Hepatocyte (in vitro differentiated cells): ENCODE measurements around the gene BSN. TPM values are rescaled to one million over a fixed set of nuclear protein-coding genes. Genes with fewer than 3 reads are reported as not detected.
"Not testable (repeated sequence)": the region's sequence is repeated elsewhere in the genome, so short reads cannot be mapped to it uniquely, and the experiment has no call there.

Source experiments
- DNase-seq: peaks from one replicate; pipeline ENCODE4 v3.0.0-alpha.2; 2016; ENCODE audit warnings: low spot score
- H2AFZ ChIP-seq: fragments of 200-600 bp; sonication (generic); 2 replicates; pipeline ENCODE4 v1.6.0; 2016; ENCODE audit warnings: antibody characterized with exemption, mild to moderate bottlenecking
- H3K27ac ChIP-seq: fragments of 200-600 bp; sonication (generic); 2 replicates; pipeline ENCODE4 v1.5.1; 2016; ENCODE audit warnings: mild to moderate bottlenecking
- H3K27me3 ChIP-seq: fragments of 200-600 bp; sonication (generic); 2 replicates; pipeline ENCODE4 v1.6.1; 2016
- H3K36me3 ChIP-seq: fragments of 200-600 bp; sonication (generic); replicated peaks from 2 replicates; pipeline ENCODE4 v1.5.1; 2016; ENCODE audit warnings: low read depth; ENCODE audit not compliant: insufficient read depth
- H3K4me1 ChIP-seq: fragments of 200-600 bp; sonication (generic); 2 replicates; pipeline ENCODE4 v1.5.1; 2016; ENCODE audit warnings: mild to moderate bottlenecking, moderate library complexity; ENCODE audit not compliant: insufficient read depth
- H3K4me2 ChIP-seq: fragments of 200-600 bp; sonication (generic); 2 replicates; pipeline ENCODE4 v1.6.0; 2016
- H3K4me3 ChIP-seq: fragments of 200-600 bp; sonication (generic); 2 replicates; pipeline ENCODE4 v1.5.1; 2016; ENCODE audit warnings: mild to moderate bottlenecking
- H3K79me2 ChIP-seq: fragments of 200-600 bp; sonication (generic); 2 replicates; pipeline ENCODE4 v1.6.0; 2017; ENCODE audit warnings: mild to moderate bottlenecking
- H3K9me2 ChIP-seq: fragments of 200-600 bp; sonication (generic); replicated peaks from 2 replicates; pipeline ENCODE4 v1.6.0; 2017; ENCODE audit warnings: mild to moderate bottlenecking; ENCODE audit not compliant: insufficient read depth
- H3K9me3 ChIP-seq: fragments of 200-600 bp; sonication (generic); 2 replicates; pipeline ENCODE4 v1.5.1; 2016; ENCODE audit warnings: low read depth, mild to moderate bottlenecking
- H4K20me1 ChIP-seq: fragments of 200-600 bp; sonication (generic); 2 replicates; pipeline ENCODE4 v1.6.0; 2016; ENCODE audit warnings: mild to moderate bottlenecking; ENCODE audit not compliant: insufficient read depth, poor library complexity, severe bottlenecking
- EZH2 ChIP-seq: fragments of 200-600 bp; sonication (generic); IDR thresholded peaks from 2 replicates; pipeline ENCODE4 v1.6.1; 2016; ENCODE audit warnings: antibody characterized with exemption, mild to moderate bottlenecking, borderline replicate concordance
- EZH2phosphoT487 ChIP-seq: fragments of 200-600 bp; sonication (generic); IDR thresholded peaks from one replicate; pipeline ENCODE4 v1.6.1; 2018; ENCODE audit warnings: antibody characterized with exemption, mild to moderate bottlenecking, low read depth, moderate library complexity; ENCODE audit not compliant: unreplicated experiment, severe bottlenecking
- WGBS: methylation state at CpG from one replicate; pipeline ENCODE4 v1.1.6; 2016; ENCODE audit warnings: low lambda C conversion rate; ENCODE audit errors: missing lambda C conversion rate; 5-methylcytosine and 5-hydroxymethylcytosine counted together
- polyA plus RNA-seq: library from polyadenylated mRNA; unstranded; fragments of >200 nt; fragmentation: Nextera tagmentation; extraction: Ambion mirVana; gene quantifications from 2 replicates; pipeline ENCODE4 v1.2.1, GENCODE V29; 2016
- total RNA-seq: library from RNA; depleted of rRNA; stranded (reverse); fragments of >200 nt; gene quantifications from 2 replicates; pipeline ENCODE4 v1.2.3, GENCODE V29; 2014
- TF ChIP-seq, protein P1 (sequence below): fragments of 200-600 bp; sonication (generic); IDR thresholded peaks from 2 replicates; pipeline ENCODE4 v1.5.1; 2016; ENCODE audit warnings: antibody characterized with exemption, mild to moderate bottlenecking; ENCODE audit not compliant: poor library complexity

The BSN gene
- total and polyA plus RNA-seq, 2 experiments from 2014 or later, result 0.37 to 0.44 TPM

DNA sequence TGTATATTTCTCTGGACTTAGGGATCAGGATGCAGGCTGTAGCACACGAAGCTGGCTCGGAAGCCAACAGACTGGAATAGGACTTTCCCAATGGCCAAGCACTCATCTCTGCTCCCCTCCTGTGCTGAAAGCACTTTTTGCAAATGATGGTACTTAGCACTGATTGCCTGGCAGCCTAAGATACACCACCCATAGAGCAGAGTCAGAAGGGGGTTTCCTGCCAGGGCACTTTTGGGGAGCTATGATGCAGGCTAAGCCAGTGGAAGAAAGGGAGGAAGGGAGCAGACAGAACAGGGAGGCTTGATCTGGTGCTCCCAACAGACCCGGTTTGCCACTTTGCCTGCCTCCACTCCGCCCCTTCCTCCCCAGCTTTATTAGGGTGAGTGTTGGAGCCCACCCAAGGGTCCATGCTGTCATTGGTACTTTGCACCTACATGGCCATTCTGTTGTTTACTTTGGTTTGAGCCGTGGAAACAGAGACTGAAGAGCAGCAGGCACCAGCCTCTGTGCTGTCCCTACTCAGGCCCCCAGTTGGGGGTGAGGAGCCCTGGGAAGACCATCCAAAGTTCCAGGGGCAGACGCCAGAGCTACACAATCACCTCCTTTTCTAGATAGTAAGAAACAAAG lies 15.9 kb downstream of the BSN start:
- WGBS, result 64% methylated on average over 6 of the region's 6 CpGs
- no peak for DNase-seq

GRCh38 chr3:49582177-49582576 lies 27.9 kb downstream of the BSN start:
- no peak for DNase-seq
- no peaks in the 10 kb centered on the region for H4K20me1 ChIP-seq
- no peaks in the 10 kb centered on the region for H3K27me3 ChIP-seq
- no peaks in the 10 kb centered on the region for H3K4me1 ChIP-seq
- H3K9me2 ChIP-seq, result no peaks in the 10 kb centered on the region
- H3K9me3 ChIP-seq, result no peaks in the 10 kb centered on the region
- TF ChIP-seq, protein P1, sequence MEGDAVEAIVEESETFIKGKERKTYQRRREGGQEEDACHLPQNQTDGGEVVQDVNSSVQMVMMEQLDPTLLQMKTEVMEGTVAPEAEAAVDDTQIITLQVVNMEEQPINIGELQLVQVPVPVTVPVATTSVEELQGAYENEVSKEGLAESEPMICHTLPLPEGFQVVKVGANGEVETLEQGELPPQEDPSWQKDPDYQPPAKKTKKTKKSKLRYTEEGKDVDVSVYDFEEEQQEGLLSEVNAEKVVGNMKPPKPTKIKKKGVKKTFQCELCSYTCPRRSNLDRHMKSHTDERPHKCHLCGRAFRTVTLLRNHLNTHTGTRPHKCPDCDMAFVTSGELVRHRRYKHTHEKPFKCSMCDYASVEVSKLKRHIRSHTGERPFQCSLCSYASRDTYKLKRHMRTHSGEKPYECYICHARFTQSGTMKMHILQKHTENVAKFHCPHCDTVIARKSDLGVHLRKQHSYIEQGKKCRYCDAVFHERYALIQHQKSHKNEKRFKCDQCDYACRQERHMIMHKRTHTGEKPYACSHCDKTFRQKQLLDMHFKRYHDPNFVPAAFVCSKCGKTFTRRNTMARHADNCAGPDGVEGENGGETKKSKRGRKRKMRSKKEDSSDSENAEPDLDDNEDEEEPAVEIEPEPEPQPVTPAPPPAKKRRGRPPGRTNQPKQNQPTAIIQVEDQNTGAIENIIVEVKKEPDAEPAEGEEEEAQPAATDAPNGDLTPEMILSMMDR, result no peak
- TF ChIP-seq EZH2 (no peak), EZH2phosphoT487 (no peak)
- no peaks in the 10 kb centered on the region for H3K36me3 ChIP-seq
- H3K27ac ChIP-seq, result no peak overlapping the region
- no peaks in the 10 kb centered on the region for H3K79me2 ChIP-seq
- H3K4me2 ChIP-seq, result no peak overlapping the region
- H2AFZ ChIP-seq, result no peak overlapping the region
- no peak overlapping the region for H3K4me3 ChIP-seq

More for the DNA sequence above, 15.9 kb downstream of the BSN start:
- H3K27ac ChIP-seq, result no peak overlapping the region
- no peaks in the 10 kb centered on the region for H3K36me3 ChIP-seq
- H3K79me2 ChIP-seq, result no peaks in the 10 kb centered on the region
- no peaks in the 10 kb centered on the region for H3K4me1 ChIP-seq
- H3K4me3 ChIP-seq, result no peak overlapping the region
- no peak overlapping the region for H2AFZ ChIP-seq
- no peak overlapping the region for H3K4me2 ChIP-seq
- H4K20me1 ChIP-seq, result no peaks in the 10 kb centered on the region
- H3K27me3 ChIP-seq, result peaks cover 3% of the 10 kb centered on the region
- H3K9me3 ChIP-seq, result no peaks in the 10 kb centered on the region
- TF ChIP-seq, protein P1, result no peak
- TF ChIP-seq EZH2phosphoT487 (no peak), EZH2 (no peak)
- no peaks in the 10 kb centered on the region for H3K9me2 ChIP-seq

- not testable (repeated sequence) for H3K4me2 ChIP-seq, H3K27me3 ChIP-seq, H4K20me1 ChIP-seq, H3K9me2 ChIP-seq, H3K36me3 ChIP-seq, H3K27ac ChIP-seq, H3K4me3 ChIP-seq, H3K4me1 ChIP-seq, DNase-seq, H3K79me2 ChIP-seq, H3K9me3 ChIP-seq, H2AFZ ChIP-seq
- 88% methylated on average over 19 of the region's 20 CpGs for WGBS
Observed at GRCh38 chr3:49585261-49585755, 31.0 kb downstream of the BSN start.

GRCh38 chr3:49591615-49592014 lies 37.3 kb downstream of the BSN start:
- H3K27ac ChIP-seq, result no peak overlapping the region
- DNase-seq, result no peak
- no peak overlapping the region for H2AFZ ChIP-seq
- no peaks in the 10 kb centered on the region for H3K36me3 ChIP-seq
- no peaks in the 10 kb centered on the region for H3K4me1 ChIP-seq
- H3K9me2 ChIP-seq, result no peaks in the 10 kb centered on the region
- H3K27me3 ChIP-seq, result no peaks in the 10 kb centered on the region
- no peaks in the 10 kb centered on the region for H4K20me1 ChIP-seq
- H3K4me3 ChIP-seq, result no peak overlapping the region
- no peak overlapping the region for H3K4me2 ChIP-seq
- no peaks in the 10 kb centered on the region for H3K9me3 ChIP-seq
- no peaks in the 10 kb centered on the region for H3K79me2 ChIP-seq
- 79% methylated on average over 3 of the region's 3 CpGs for WGBS
- no peak for TF ChIP-seq EZH2phosphoT487
- TF ChIP-seq, protein P1, result no peak
